ELR (cell line): Measurements from ENCODE around the gene TNN.

ENCODE experiments used
- DNase-seq: peaks from one replicate; pipeline ENCODE4 v3.0.0-alpha.2; 2015; ENCODE audit warnings: low read depth

The TNN gene

DNA sequence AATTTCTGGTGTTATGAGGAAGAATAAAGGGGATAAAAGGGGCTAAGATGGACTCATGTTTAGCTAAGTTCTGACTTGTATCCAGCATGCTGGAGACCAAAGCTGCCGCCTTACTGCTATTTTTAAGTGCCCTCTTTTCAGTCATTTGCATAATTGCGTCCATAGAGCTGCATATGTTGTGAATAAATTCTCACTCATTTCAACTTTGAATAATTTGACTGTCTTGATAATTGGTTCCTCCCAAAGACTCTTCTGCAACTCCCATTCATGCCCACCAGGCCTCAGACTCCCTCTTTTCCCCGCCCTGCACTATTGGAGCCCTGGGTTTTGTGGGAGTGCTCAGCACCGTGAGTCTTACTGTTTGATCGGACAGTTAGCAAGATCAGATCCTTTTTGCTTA is 79.9 kb downstream of the TNN start:
- DNase-seq, result no peak

DNA sequence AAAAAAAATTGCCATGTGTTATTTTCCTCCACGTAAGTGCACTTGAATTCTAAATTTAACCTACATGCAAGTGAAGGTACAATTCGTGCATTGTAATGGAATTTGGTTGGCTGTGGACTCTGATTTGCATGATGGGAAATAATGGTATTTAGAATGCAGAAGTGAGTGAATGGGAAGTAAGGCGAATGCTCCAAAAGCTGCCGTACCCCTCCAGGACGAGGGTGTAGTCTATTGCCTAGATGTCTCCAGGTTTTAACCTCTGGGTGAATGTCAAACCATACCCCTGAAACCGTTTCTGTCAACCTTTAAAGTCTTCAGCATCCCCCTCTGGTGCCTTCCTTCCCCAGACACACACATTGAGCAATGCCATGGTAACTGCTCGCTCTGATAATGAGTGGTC is 80.4 kb downstream of the TNN start:
- DNase-seq, result no peak

DNA sequence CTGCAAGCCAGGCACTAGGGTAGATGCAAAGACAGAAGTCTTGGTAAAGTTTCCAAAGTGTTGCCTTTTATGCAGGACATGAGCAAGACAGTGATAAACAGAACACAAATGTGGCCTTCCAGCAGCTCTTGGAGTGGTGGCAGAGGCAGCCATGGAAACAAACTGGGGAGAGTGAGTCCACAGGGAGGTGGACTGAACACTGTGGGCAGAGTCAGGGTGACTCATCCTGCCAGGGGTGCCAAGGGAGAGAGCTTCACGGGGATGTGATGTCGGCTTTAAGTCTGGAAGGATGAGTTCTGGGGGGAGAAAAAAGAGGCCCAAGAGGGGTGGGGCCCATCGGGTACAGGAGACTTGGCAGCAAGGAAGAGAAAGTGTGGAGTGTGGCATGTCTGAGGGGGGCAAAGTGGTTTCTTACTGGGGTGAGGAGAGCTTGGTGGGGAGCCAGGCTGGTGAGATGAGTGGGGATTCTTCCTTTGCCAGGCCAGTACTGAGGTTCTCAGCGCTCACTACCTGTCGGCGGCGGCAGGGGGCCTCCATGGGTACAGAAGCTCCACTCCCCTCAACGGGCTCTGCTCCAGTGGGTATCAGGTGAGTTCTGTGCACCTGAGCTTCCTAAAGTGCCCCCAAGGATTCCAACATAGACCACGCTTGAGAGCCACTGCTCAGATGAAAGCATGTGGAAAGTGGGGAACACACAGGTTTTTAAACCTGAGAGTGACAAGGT is 83.1 kb downstream of the TNN start:
- peak; percentile 19 for DNase-seq

DNA sequence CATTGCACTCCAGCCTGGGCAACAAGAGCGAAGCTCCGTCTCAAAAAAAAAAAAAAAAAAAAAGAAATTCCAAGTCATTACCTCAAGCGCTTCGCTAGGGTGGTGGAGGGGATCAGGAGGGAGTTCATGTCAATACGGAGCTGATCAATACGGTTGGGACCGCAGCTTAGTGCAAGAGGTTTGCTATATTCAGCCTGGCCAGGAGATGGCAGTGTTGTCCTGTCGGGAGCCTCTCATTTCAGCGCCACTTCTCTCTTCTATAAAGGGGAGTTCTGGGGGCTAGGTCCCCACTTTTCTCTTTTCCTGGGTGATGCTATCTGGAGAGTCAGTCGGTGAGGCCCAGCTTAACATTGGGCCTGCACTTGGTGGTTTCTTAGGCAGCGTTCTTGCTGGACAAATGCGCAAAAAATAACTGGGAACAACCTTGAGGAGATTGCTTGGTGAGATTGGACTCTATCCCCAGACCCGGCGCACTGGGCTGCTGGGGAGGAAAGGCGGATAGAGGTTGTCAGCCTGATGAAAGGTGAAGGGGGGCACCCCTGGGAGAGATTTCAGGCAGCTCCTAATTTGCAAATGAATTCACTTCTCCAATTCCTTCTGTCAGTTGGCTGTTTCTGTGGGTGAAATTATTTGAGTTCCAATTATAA is 84.5 kb downstream of the TNN start:
- peak; percentile 51 for DNase-seq

DNA sequence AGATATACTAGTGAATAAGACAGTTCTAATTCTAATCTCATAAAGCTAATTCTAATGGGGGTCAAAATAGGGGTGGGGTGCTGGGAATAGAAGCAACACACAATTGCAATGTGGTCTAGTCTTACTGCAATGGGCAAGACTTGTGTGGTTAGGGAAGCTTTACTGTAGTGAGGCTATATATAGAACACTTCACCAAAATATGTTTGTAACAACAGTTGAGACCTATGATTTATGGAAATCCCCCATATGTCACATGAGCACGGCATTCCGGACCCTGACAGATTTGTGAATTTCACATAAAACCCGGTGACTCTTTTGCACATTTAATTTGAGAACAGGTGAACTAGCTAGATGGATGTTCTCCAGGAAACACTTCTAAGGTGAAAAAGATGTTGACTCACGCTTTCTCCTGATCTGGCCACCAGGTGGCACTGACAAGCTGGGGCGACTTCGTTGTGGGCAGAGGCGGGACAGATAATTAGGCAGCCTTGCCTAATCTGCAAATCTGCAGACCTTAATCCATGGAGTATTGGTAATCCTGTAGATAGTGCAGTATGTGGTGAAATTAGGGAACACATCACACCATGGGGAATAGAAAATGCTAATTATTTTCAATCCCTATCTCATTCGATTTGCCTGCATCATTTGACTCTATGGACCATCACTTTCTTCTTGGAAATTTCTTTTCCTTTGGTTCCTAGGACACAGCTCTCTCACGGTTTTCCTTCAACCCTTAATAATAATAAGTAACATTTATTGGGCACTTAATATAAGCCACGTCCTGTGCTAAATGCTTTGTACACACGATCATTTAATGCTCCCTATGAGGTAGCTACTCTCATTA is 87.2 kb downstream of the TNN start:
- peak; percentile 55 for DNase-seq

DNA sequence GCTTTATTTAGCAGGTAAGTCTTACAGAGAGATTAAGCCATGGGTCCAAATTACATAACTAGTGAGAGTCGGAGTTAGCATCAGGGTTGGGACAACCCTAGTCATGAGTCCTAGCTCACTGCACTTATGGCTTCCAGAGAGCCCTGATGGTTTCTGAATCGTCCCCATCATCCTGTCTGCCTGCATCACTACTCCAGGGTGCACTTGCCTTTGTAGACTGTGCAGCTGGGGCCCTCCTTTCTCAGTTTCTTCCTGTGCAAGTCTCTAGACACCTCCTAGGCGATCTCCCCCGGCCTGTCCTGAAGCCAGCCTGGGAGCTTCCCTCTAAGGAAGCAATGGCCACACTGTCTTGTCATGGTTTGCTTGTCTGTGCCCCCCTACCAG is 87.8 kb downstream of the TNN start:
- no peak for DNase-seq

DNA sequence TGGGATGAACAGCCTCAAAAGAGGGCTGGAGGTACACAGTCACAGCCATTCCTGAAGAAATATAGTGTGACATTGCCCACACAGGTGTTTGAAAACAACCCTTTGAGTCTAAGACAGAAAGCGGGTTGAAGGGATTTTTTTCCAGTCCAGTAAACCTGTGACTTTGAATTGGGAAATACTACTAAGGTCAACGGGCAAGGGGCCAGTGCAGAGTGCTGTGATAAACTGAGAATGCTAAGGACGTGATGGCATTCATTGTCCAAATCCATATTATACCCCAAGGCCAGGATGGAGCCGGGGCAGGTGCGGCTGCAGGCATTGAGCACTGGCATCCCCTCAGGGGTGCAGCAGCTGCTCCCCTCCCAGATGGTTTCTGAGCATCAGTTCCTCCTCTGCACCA is 88.3 kb downstream of the TNN start:
- DNase-seq, result no peak

DNA sequence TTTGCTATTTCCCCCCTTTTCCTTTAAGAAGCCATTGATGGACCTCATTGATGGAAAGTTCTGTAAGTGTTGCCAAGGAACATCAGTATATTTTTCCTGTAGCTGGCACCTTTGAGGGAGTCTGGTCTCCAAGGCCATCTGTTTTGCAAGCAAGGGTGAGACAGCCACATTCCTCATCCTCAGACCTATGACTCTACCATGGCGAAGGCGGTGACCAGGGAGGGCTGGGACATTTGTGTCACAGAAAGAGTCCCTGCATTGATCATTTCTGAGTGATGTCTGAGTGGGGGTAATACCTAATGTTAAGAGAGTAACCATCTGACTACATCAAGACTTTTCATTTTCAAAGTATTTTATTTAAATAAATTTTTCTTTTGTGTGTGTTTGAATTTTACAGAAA is 89.6 kb downstream of the TNN start:
- DNase-seq, result no peak

DNA sequence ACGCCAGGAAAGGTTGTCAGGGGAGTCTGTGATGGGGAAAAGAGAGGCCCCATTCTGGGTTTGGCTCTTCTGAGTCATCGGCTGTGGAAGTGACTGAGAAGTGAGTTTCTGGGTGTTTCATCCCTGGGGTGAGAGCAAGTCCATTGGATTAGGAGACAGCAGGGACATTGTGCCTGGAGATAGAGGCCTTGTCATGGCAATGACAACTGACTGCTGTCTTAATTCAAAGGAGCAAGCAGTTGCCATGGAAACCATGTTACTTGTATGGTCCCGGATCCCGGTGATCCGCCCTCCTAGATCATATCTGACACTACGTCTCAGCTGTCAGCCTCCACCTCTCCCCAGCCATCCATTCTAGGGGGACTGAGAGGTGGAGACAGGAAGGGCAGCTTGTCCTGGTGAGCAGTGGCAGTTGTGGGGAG is 90.5 kb downstream of the TNN start:
- DNase-seq, result peak; percentile 13

DNA sequence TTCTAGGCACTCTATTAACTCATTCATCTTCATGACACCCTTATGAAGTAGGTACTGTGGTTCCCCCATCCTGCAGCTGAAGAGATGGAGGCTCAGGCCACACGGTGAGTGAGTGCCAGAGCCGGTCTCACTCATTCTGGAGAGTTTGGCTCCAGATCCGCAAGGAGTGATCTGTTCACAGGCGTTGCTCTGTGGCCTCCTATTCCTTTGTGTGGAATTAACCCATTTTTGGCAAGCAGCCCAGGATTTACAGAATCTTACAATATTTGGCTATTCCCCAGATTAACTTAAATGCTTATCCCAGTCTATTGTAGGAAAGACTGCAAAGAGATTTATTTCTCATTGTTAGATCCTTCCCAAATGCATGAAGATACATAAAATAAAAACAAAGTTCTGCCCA is 95.3 kb downstream of the TNN start:
- DNase-seq, result no peak

DNA sequence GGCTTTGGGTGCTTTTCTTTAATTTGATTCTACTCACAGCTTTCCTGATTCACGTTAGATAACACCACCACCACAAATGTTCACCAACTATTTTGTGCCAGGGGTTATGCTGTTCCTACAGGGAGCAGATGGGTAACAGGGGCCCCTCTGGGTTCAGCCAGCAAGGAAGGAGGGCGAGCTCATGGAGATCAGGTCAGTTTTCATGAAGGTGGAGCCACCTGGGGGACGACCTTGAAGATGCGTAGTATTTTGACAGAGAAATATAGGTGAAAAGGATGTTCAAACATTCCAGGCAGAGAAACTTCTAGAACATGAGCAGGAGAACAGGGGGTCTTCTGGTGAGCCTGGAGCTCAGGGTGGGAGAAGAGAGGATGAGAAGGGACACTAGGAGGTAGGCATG is 96.1 kb downstream of the TNN start:
- no peak for DNase-seq

DNA sequence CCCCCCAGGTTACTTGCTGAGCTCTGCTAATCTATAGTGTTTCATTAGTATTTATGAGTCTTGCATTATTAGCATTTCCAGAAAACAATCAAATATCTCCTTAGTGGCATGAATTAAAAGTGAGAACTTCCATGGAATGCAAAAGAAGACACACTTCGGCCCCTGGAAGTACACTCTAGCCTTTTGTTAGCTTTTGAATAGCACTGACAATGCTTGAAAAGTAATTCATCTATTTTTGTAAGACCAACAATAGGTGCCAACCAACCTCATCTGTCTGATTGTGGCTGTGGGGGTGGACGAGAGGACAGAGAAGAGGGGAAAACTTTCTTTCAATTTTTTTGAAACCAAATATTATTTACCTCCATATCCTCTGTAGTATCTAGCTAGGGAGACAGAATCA is 97.1 kb downstream of the TNN start:
- DNase-seq, result no peak

DNA sequence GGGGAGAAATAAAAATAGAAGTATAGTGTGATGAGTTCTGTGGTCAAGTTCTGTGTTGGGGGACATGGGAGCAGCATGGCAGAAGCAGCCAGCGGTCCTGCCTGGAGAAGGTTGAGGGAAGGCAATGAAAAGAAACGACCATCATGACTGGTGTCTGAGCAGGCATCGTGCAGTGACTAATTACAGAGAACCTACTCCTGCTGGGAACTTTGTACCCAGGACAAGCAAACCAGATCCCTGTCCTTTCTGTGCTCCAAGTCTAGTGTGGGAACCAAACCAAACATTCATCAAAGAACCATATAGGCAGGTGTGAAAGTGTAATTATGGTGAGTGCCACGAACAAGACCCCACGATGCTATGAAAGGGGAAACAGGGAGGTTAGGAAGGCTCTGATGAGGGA is 99.1 kb downstream of the TNN start:
- DNase-seq, result no peak

DNA sequence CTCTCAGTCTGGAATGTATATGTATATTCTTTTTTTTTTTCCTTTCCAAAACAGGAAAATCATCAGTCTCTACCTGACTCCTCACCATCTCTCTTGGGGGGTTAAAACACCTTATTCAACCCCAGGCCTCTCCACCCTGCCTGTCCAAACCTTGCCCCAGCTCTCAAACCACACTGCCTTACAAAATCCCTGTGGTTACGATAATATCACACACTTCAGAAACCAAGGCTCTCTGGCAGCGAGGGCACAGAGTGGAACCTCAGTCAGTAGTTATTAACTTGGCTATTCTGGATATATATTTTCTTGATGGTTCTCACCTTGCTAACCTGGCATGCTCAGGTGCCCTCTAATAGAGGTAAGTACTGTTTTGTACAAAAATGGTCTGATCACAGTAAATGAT is 100.2 kb downstream of the TNN start:
- no peak for DNase-seq

DNA sequence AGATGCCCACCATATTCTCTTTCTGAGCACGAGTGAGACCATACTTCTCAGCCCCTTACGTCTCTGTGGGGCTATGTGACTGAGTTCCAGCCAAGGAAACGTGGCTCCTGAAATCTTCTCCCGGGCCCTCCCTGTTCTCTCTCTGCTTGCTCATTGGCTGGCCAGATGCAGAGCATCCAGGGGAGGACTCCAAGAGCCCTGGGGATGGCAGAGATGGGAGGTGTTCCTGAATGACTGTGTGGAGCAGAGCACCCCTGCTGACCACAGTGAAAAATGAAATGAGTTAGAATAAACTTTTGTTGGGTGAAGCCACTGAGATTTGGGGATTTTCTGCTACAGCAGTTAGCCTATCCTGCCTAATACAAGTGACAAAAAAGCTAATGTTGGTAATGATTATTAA is 101.1 kb downstream of the TNN start:
- DNase-seq, result no peak

DNA sequence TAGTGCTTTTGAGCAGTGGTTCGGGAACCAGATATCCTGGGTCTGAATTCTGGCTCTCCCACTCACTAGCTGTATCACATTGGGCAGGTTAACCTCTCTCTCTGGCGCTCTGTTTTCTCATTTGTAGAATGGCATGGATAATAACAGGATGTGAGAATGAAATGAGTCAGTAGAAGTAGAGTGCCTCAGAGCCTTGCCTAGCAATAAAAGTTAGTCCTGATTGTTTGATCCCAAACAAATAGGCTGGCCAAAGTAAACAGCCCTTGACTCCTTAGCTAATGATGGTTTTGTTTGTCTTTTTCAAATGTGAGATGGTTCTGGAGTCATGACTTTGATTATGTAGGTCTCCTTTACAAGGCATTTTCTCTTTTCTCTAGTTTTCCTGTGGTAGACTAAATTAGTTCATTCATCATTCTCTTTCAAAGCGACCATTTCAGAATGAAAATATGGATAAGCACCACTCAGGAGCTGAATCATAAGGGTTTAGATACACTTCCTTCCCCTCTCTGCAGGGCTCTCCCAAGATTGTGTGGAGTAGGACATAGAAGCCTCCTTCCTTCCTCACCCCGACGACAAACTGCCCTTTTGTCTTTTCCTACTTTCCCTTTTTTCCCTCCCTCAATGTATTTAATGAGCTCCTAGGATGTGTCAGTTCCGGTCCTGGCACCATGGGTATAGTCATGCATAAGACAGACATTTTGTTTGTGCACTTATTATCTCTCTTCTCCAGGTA is 101.8 kb downstream of the TNN start:
- DNase-seq, result peak; percentile 18

DNA sequence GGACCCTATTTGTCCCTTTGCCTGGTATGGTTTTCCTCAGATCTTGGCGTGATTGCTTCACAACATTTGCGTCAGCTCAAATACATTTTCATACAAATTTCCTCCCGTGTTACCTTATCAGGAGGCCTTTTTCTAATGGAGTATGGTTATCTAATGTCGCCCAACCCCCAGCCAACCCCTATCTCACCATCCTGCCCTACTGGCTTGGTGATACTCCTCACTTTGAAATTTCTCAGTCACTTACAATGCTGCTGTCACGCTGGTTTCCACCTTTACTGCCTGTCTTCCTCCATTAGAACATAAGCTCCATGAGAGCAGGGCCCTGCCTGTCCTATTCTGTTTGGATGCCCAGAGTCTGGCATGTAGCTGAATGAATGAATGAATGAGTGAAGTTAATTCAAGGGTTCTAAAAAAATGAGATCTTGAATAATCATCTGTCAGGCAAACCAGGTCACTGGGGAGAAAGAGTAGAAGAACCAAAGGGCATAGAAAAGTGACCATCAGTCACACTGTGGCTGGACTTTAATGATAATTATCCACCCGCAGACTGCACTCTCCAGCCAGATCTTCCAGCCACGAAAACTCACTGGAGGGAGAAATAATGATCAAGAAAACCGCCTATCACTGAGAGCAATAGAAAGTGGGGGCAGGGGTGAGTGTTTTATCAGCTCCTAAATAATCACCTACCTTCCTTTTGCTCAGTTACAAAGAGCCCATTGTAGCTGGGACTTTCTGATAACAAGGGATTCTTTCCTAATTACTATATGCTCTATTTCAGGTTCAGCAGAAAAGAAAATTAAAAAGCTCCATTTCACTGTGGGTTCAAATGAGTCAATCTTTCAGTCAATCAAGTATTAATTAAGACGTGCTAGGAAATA is 103.6 kb downstream of the TNN start:
- no peak for DNase-seq

DNA sequence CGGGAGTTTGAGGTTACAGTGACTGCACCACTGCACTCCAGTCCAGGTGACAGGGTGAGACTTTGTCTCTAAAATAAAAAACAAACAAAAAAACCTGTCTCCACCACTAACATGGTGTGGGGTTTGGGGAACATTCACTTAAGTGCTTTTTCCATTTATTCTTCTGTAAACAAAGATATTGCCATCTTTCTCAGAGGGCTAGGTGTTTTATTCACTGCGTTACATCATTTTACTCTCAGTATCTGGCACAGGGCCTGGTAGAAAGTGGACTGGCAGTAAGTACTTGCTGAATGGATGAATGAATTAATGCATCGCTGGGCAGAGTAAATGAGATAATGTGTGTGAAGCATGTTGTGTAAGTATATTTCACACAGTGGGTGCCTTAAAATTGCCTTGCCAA is 104.9 kb downstream of the TNN start:
- no peak for DNase-seq

DNA sequence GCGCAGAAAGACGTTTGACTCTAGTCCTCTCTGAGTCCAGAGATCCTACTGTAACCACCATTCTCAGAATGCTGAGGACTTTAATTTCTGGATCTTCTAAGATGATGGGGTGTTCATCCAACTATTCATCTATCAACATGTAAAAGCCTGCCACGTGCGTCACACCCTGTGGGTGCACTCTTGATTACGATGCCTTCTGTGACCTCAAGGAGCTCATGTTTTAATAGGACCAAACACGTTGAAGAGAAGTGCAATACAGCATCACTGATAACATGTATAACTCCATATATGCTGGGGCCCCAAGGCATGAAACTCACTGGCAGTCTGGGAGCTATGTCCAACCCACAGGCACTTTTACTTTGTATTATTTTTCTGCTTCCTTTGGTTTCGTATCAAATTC is 105.9 kb downstream of the TNN start:
- DNase-seq, result no peak

DNA sequence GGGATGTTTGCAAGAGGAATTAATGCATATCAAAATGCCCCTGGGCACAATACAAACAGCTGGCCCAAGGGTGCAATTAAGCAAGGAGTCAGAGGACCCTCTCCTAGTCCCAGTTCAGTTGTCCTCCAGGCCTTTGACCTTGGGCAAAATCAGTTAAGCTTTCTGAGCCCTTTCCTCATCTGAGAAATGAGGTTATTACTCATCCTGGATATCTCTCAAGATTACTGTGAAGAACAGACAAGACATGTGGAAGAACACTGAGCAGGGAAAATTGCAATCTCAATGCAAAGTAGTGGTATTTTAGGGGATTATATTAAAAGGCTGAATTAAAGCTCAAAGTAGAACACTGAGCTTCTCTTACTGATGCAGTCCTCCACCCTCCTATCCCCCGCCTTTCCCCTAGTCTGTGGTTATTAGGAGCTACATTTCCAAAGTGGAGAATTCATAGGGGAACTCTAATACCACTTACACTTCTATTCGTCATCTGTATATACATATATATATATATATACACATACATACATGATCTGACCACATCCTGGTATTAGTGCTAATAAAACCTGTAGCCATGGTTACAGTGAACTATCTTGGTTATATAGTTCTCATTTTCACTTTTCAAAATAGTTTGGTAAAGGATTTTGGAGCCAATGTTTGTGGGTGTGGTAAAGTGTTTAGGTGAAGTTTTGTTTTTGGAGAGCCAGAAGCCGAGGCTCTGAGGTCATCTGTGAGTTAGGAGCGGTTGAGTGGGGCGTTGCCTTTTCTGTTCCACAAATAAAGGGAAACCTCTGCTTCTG is 106.9 kb downstream of the TNN start:
- DNase-seq, result no peak

DNA sequence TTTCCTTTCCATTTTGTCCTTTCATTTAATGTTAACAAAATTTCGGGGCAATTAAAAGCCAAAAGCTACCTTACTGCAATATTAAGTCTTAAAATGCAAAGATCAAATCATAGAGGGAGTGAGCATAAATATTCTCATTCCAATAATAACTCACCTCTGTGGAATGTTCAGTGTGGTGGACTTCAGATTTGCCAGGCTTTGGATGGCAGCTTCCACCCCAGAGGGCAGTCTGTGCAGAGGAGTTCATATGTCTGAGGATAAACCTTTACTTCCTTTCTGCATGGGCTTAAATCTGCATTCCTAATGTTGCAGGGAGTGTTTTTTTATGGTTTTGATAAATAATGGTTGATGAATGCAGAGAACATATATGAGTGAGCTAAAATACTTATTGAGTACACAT is 108.6 kb downstream of the TNN start:
- no peak for DNase-seq
